Esophagus squamous epithelium (tissue), 5 donors: ENCODE data around the gene LRRC51. TPM values are rescaled to one million over a fixed set of nuclear protein-coding genes. Genes with fewer than 3 reads are reported as not detected.

Experiments
- DNase-seq: peaks from one replicate; lab custom pipeline; 2025; lab: John Stamatoyannopoulos, UW
- H3K27ac ChIP-seq, 4 donors: fragments of 200-600 bp; sonication (generic); one replicate each; pipeline ENCODE4 v1.5.1; 2016 to 2019; ENCODE audit warnings: mild to moderate bottlenecking in 1 of 4
- H3K27me3 ChIP-seq, 4 donors: fragments of 200-600 bp; sonication (generic); 1 replicate in 3 of 4; 2 replicates in 1 of 4; pipeline versions ENCODE4 v1.5.1 to v1.6.0; 2017 to 2021; ENCODE audit warnings: antibody characterized with exemption in 1 of 4
- H3K36me3 ChIP-seq, 3 donors: fragments of 200-600 bp; sonication (generic); one replicate each; pipeline ENCODE4 v1.5.1; 2016 to 2019
- H3K4me1 ChIP-seq, 3 donors: fragments of 200-600 bp; sonication (generic); one replicate each; pipeline ENCODE4 v1.5.1; 2017 to 2019
- H3K4me3 ChIP-seq, 4 donors: fragments of 200-600 bp; sonication (generic); 1 replicate in 3 of 4; 2 replicates in 1 of 4; pipeline ENCODE4 v1.5.1; 2016 to 2019; ENCODE audit warnings: mild to moderate bottlenecking in 2 of 4, moderate library complexity in 1 of 4
- H3K9me3 ChIP-seq, 3 donors: fragments of 200-600 bp; sonication (generic); one replicate each; pipeline ENCODE4 v1.5.1; 2016 to 2019
- CTCF ChIP-seq, 6 experiments: fragments of 450-650 bp in 4 of 6; fragments of 200-600 bp in 2 of 6; sonication (generic) in 2 of 6; IDR thresholded peaks; one replicate each; pipeline ENCODE4 v1.5.1; 2016 to 2019; ENCODE audit warnings: antibody characterized with exemption in 6 of 6, mild to moderate bottlenecking in 4 of 6, moderate library complexity in 4 of 6
- POLR2A ChIP-seq, 4 donors: fragments of 450-650 bp; IDR thresholded peaks; one replicate each; pipeline ENCODE4 v1.6.1; 2017; ENCODE audit warnings: antibody characterized with exemption in 4 of 4, mild to moderate bottlenecking in 4 of 4, moderate library complexity in 3 of 4
- WGBS, 2 donors: methylation state at CpG; one replicate each; pipeline ENCODE4 v1.1.5; 2018; 5-methylcytosine and 5-hydroxymethylcytosine counted together
- intact Hi-C: fragments of 100-400 bp; cut with DNase I; formaldehyde crosslinking; loops from one replicate; pipeline ENCODE4 v1.15.0; 2022
- total RNA-seq, 4 donors: library from RNA; depleted of rRNA; stranded (reverse); fragments of >200 nt; gene quantifications; one replicate each; pipeline ENCODE4 v1.1.0, GENCODE V29; 2016
- donor health status: DM: yes; HTN: yes; CAD: no.

Gene LRRC51
- total RNA-seq, 4 donors from 2014 or later = 2.1 to 4.2 (median 3.2) TPM

- Histone ChIP-seq H3K27me3 (no peaks in the 10 kb centered on the region), H3K36me3 (peaks cover 15 to 37% (median 17%) of the 10 kb centered on the region in 3 donors), H3K4me1 (peaks cover 27 to 47% (median 36%) of the 10 kb centered on the region in 3 donors), H3K4me3 (peak overlapping the region; percentile 70 to 92 (median 79)), H3K9me3 (no peaks in the 10 kb centered on the region), H3K27ac (peak overlapping the region; percentile 94 to 97 (median 94))
- TF ChIP-seq POLR2A (IDR thresholded peaks at IDR 0.05) (no peak), CTCF (IDR thresholded peaks at IDR 0.05) (no peak)
- WGBS, 2 donors = 0 to 1% methylated on average over 8 of the region's 9 CpGs
- intact Hi-C loops = no loop called here
- DNase-seq = no peak
Observed at GRCh38 chr11:72102631-72102945, 21.9 kb downstream of the LRRC51 start.

- no peaks in the 10 kb centered on the region for H3K9me3 ChIP-seq
- DNase-seq = peak; percentile 99
- TF ChIP-seq CTCF (IDR thresholded peaks at IDR 0.05) (peak in 5 of 6 experiments; percentile 13 to 70 (median 53)), POLR2A (IDR thresholded peaks at IDR 0.05) (peak in 3 of 4 donors; percentile 16 to 86 (median 70))
- peaks cover 27 to 47% (median 36%) of the 10 kb centered on the region in 3 donors for H3K4me1 ChIP-seq
- intact Hi-C loops = no loop called here
- peak within 1 kb of the TSS; percentile 70 to 92 (median 79) for H3K4me3 ChIP-seq
- H3K36me3 ChIP-seq = peaks cover 10 to 37% (median 12%) of the 10 kb centered on the region in 3 donors
- WGBS, 2 donors = 6 to 10% methylated on average over 13 to 28 of the region's 64 CpGs
- H3K27ac ChIP-seq = peak within 1 kb of the TSS; percentile 94 to 97 (median 94)
- H3K27me3 ChIP-seq = no peaks in the 10 kb centered on the region
Observed at GRCh38 chr11:72102946-72103753, 22.5 kb downstream of the LRRC51 start, which contains the start of gene LAMTOR1. TSS of gene LAMTOR1 (minus strand) at chr11:72103297. CDS start at chr11:72103224, 73 bp downstream.

GRCh38 chr11:72103754-72104167 lies 23.1 kb downstream of the LRRC51 start:
- peak overlapping the region; percentile 70 to 92 (median 79) for H3K4me3 ChIP-seq
- H3K4me1 ChIP-seq = peaks cover 27 to 47% (median 36%) of the 10 kb centered on the region in 3 donors
- intact Hi-C loops = no loop called here
- TF ChIP-seq POLR2A (IDR thresholded peaks at IDR 0.05) (no peak), CTCF (IDR thresholded peaks at IDR 0.05) (peak in 1 of 6 experiments; percentile 2)
- no peaks in the 10 kb centered on the region for H3K27me3 ChIP-seq
- no peak for DNase-seq
- 80 to 82% methylated on average over 11 of the region's 11 CpGs for WGBS, 2 donors
- H3K36me3 ChIP-seq = peaks cover 4 to 37% (median 6%) of the 10 kb centered on the region in 3 donors
- H3K27ac ChIP-seq = peak overlapping the region; percentile 94 to 97 (median 94)
- H3K9me3 ChIP-seq = no peaks in the 10 kb centered on the region

- no peaks in the 10 kb centered on the region for H3K27me3 ChIP-seq
- WGBS, 2 donors = 83 to 92% methylated on average over 4 to 7 of the region's 14 CpGs
- TF ChIP-seq CTCF (IDR thresholded peaks at IDR 0.05) (no peak), POLR2A (IDR thresholded peaks at IDR 0.05) (no peak)
- peak within 1 kb of the TSS in 1 of 4 donors; percentile 16 for H3K27ac ChIP-seq
- intact Hi-C loops = no loop called here
- peaks cover 0 to 47% (median 0%) of the 10 kb centered on the region in 3 donors for H3K36me3 ChIP-seq
- no peaks in the 10 kb centered on the region for H3K9me3 ChIP-seq
- peaks cover 19 to 29% (median 20%) of the 10 kb centered on the region in 3 donors for H3K4me1 ChIP-seq
- no peak within 1 kb of the TSS for H3K4me3 ChIP-seq
- DNase-seq = no peak
Observed at GRCh38 chr11:72105888-72106287, 25.2 kb downstream of the LRRC51 start, which contains the start of gene TOMT. TSS of gene TOMT (plus strand) at chr11:72105924. CDS start at chr11:72105952, 28 bp downstream.
